GM12878 (cell line): ENCODE measurements around the gene TEC. TPM values are rescaled to one million over a fixed set of nuclear protein-coding genes. Genes with fewer than 3 reads are reported as not detected.

Experiments
- ATF7 ChIP-seq: fragments of 450-650 bp; IDR thresholded peaks from 2 replicates; pipeline ENCODE4 v1.6.1; 2016; ENCODE audit warnings: low read depth, mild to moderate bottlenecking
- BHLHE40 ChIP-seq, 2 experiments: fragments of 450-650 bp in 1 of 2; IDR thresholded peaks; 2 replicates each; pipeline ENCODE4 v1.6.1; 2011 to 2017; ENCODE audit warnings: low read depth in 2 of 2, borderline replicate concordance in 1 of 2, improper control_type of control experiment in 1 of 2, low read length in 1 of 2, mild to moderate bottlenecking in 1 of 2
- BMI1 ChIP-seq: fragments of 450-650 bp; IDR thresholded peaks from 2 replicates; pipeline ENCODE4 v1.6.1; 2016; ENCODE audit warnings: mild to moderate bottlenecking, moderate library complexity, borderline replicate concordance
- CHD4 ChIP-seq: fragments of 200-600 bp; sonication (generic); IDR thresholded peaks from 2 replicates; pipeline ENCODE4 v1.6.1; 2016; ENCODE audit warnings: mild to moderate bottlenecking
- DPF2 ChIP-seq: fragments of 450-650 bp; IDR thresholded peaks from 2 replicates; pipeline ENCODE4 v1.6.1; 2017; ENCODE audit warnings: mild to moderate bottlenecking
- EP300 ChIP-seq, 2 experiments: fragments of 150-350 bp in 1 of 2; IDR thresholded peaks; 2 replicates each; pipeline ENCODE4 v1.6.1; 2011 to 2012; ENCODE audit warnings: low read depth in 2 of 2, low read length in 2 of 2, borderline replicate concordance in 1 of 2, improper control_type of control experiment in 1 of 2, inconsistent platforms in 1 of 2; ENCODE audit not compliant: control insufficient read depth in 1 of 2
- EZH2 ChIP-seq: IDR thresholded peaks from 2 replicates; pipeline ENCODE4 v1.6.1; 2012; ENCODE audit warnings: low read depth, mild to moderate bottlenecking, control low read depth, inconsistent platforms, low read length, borderline replicate concordance; ENCODE audit not compliant: control insufficient read depth
- HCFC1 ChIP-seq: fragments of 150-350 bp; IDR thresholded peaks from 2 replicates; pipeline ENCODE4 v1.6.1; 2014; ENCODE audit warnings: low read length
- HSF1 ChIP-seq: fragments of 150-350 bp; IDR thresholded peaks from 2 replicates; pipeline ENCODE4 v1.6.1; 2014; ENCODE audit warnings: mild to moderate bottlenecking, low read depth, low read length
- IKZF1 ChIP-seq: fragments of 450-650 bp; conservative IDR thresholded peaks from 2 replicates; pipeline ENCODE4 v1.6.1; 2017; ENCODE audit warnings: antibody characterized with exemption, mild to moderate bottlenecking
- IKZF2 ChIP-seq, 2 experiments: fragments of 450-650 bp; IDR thresholded peaks; 2 replicates each; pipeline ENCODE4 v1.6.1; 2017; ENCODE audit warnings: mild to moderate bottlenecking in 2 of 2, moderate library complexity in 2 of 2
- KAT2A ChIP-seq: conservative IDR thresholded peaks from 2 replicates; pipeline ENCODE4 v1.6.1; 2011; ENCODE audit warnings: low read depth, low read length; ENCODE audit not compliant: control insufficient read depth
- MTA2 ChIP-seq: fragments of 450-650 bp; IDR thresholded peaks from 2 replicates; pipeline ENCODE4 v1.6.1; 2016; ENCODE audit warnings: low read depth, mild to moderate bottlenecking, moderate library complexity
- PML ChIP-seq: IDR thresholded peaks from 2 replicates; pipeline ENCODE4 v1.6.1; 2012; ENCODE audit warnings: low read length, inconsistent platforms
- RUNX3 ChIP-seq: IDR thresholded peaks from 2 replicates; pipeline ENCODE4 v1.6.1; 2012; ENCODE audit warnings: low read length, inconsistent platforms
- SMARCA5 ChIP-seq: fragments of 450-650 bp; IDR thresholded peaks from 2 replicates; pipeline ENCODE4 v1.6.1; 2017; ENCODE audit warnings: mild to moderate bottlenecking
- SP1 ChIP-seq: IDR thresholded peaks from one replicate; pipeline ENCODE4 v1.6.1; 2011; ENCODE audit warnings: low read depth, low read length
- STAT1 ChIP-seq: fragments of 450-650 bp; conservative IDR thresholded peaks from 2 replicates; pipeline ENCODE4 v1.6.1; 2014; ENCODE audit warnings: antibody characterized with exemption, mild to moderate bottlenecking
- TCF3 ChIP-seq: IDR thresholded peaks from 2 replicates; pipeline ENCODE4 v1.6.1; 2012; ENCODE audit warnings: low read depth, mild to moderate bottlenecking, low read length, borderline replicate concordance; ENCODE audit not compliant: insufficient read depth
- YY1 ChIP-seq: IDR thresholded peaks from 2 replicates; pipeline ENCODE4 v1.6.1; 2011; ENCODE audit warnings: low read depth, mild to moderate bottlenecking, low read length
- ZNF217 ChIP-seq: fragments of 450-650 bp; IDR thresholded peaks from 2 replicates; pipeline ENCODE4 v1.6.1; 2017; ENCODE audit warnings: antibody characterized with exemption, mild to moderate bottlenecking
- ZZZ3 ChIP-seq: IDR thresholded peaks from 2 replicates; pipeline ENCODE4 v1.6.1; 2011; ENCODE audit warnings: low read depth; ENCODE audit not compliant: control insufficient read depth, insufficient read length
- polyA plus RNA-seq, 11 experiments: library from polyadenylated mRNA; depleted of rRNA in 4 of 11; unstranded in 6 of 11; stranded (reverse) in 5 of 11; fragments of >200 nt; fragmentation: Nextera tagmentation in 4 of 11; fragmentation: Illumina TruSeq in 1 of 11; extraction: Ambion mirVana in 4 of 11; extraction: Trizol in 1 of 11; gene quantifications; 1 replicate in 1 of 11; 2 replicates in 10 of 11; pipeline versions ENCODE4 v1.2.1 to v1.2.3, GENCODE V29; 2011 to 2016; ENCODE audit warnings: inconsistent platforms in 2 of 11, missing spikeins in 2 of 11, low read depth in 1 of 11
- total RNA-seq, 4 experiments: library from RNA; depleted of rRNA in 3 of 4; stranded (reverse); fragments of >200 nt in 3 of 4; fragmentation: Illumina TruSeq in 1 of 4; extraction: Trizol in 1 of 4; gene quantifications; 2 replicates each; pipeline versions ENCODE4 v1.2.1 to v1.2.3, GENCODE V29; 2013 to 2021
- TF ChIP-seq, protein P1 (sequence below): fragments of 450-650 bp; IDR thresholded peaks from 2 replicates; pipeline ENCODE4 v1.6.1; 2018; ENCODE audit warnings: borderline replicate concordance, mild to moderate bottlenecking; ENCODE audit not compliant: partially characterized antibody
- TF ChIP-seq, protein P2 (sequence below): fragments of 450-650 bp; IDR thresholded peaks from 2 replicates; pipeline ENCODE4 v1.6.1; 2016; ENCODE audit warnings: mild to moderate bottlenecking, moderate library complexity, borderline replicate concordance

The TEC gene
- total and polyA plus RNA-seq, 10 of the 15 experiments (the other 5 are each of a cell fraction or from before 2014, with no cell fraction given): 7.4 to 27.2 (median 17.1) TPM

- no peak for TF ChIP-seq HSF1
- TF ChIP-seq HCFC1: no peak
- no peak for TF ChIP-seq ZZZ3
- no peak for TF ChIP-seq YY1
- TF ChIP-seq, protein P1, sequence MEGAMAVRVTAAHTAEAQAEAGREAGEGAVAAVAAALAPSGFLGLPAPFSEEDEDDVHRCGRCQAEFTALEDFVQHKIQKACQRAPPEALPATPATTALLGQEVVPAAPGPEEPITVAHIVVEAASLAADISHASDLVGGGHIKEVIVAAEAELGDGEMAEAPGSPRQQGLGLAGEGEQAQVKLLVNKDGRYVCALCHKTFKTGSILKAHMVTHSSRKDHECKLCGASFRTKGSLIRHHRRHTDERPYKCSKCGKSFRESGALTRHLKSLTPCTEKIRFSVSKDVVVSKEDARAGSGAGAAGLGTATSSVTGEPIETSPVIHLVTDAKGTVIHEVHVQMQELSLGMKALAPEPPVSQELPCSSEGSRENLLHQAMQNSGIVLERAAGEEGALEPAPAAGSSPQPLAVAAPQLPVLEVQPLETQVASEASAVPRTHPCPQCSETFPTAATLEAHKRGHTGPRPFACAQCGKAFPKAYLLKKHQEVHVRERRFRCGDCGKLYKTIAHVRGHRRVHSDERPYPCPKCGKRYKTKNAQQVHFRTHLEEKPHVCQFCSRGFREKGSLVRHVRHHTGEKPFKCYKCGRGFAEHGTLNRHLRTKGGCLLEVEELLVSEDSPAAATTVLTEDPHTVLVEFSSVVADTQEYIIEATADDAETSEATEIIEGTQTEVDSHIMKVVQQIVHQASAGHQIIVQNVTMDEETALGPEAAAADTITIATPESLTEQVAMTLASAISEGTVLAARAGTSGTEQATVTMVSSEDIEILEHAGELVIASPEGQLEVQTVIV: no peak
- 0 out of 2 replicates have a peak, but pooled peaks have one; percentile 29 for TF ChIP-seq ZNF217
- TF ChIP-seq RUNX3: peak; percentile 32; the same call in 1 of the 2 replicates
- no peak; a peak in 1 of 4 replicates for TF ChIP-seq BHLHE40 (IDR thresholded peaks at IDR 0.05; ENCODE audit: borderline replicate concordance in 1 of 2, low read depth in 2 of 2, low read length in 1 of 2)
- no peak for TF ChIP-seq KAT2A
- TF ChIP-seq TCF3: no peak
- TF ChIP-seq BMI1: 0 out of 2 replicates have a peak, but pooled peaks have one; percentile 49
- peak; percentile 55 for TF ChIP-seq IKZF1
- TF ChIP-seq IKZF2 (IDR thresholded peaks at IDR 0.05): peak; percentile 76 to 82; a peak in 3 of 4 replicates
- TF ChIP-seq DPF2: 0 out of 2 replicates have a peak, but pooled peaks have one; percentile 54
- peak; percentile 70; the same call in 1 of the 2 replicates for TF ChIP-seq SMARCA5
- TF ChIP-seq CHD4: no peak
- no peak for TF ChIP-seq SP1
- TF ChIP-seq EP300 (IDR thresholded peaks at IDR 0.05; ENCODE audit: borderline replicate concordance in 1 of 2, control insufficient read depth in 1 of 2, low read depth in 2 of 2, low read length in 2 of 2): peak; percentile 32 to 71; a peak in 1 of 4 replicates
- TF ChIP-seq PML: no peak
- peak; percentile 95 for TF ChIP-seq MTA2
- no peak for TF ChIP-seq STAT1
- TF ChIP-seq EZH2: no peak
- TF ChIP-seq ATF7: peak; percentile 69
- TF ChIP-seq, protein P2, sequence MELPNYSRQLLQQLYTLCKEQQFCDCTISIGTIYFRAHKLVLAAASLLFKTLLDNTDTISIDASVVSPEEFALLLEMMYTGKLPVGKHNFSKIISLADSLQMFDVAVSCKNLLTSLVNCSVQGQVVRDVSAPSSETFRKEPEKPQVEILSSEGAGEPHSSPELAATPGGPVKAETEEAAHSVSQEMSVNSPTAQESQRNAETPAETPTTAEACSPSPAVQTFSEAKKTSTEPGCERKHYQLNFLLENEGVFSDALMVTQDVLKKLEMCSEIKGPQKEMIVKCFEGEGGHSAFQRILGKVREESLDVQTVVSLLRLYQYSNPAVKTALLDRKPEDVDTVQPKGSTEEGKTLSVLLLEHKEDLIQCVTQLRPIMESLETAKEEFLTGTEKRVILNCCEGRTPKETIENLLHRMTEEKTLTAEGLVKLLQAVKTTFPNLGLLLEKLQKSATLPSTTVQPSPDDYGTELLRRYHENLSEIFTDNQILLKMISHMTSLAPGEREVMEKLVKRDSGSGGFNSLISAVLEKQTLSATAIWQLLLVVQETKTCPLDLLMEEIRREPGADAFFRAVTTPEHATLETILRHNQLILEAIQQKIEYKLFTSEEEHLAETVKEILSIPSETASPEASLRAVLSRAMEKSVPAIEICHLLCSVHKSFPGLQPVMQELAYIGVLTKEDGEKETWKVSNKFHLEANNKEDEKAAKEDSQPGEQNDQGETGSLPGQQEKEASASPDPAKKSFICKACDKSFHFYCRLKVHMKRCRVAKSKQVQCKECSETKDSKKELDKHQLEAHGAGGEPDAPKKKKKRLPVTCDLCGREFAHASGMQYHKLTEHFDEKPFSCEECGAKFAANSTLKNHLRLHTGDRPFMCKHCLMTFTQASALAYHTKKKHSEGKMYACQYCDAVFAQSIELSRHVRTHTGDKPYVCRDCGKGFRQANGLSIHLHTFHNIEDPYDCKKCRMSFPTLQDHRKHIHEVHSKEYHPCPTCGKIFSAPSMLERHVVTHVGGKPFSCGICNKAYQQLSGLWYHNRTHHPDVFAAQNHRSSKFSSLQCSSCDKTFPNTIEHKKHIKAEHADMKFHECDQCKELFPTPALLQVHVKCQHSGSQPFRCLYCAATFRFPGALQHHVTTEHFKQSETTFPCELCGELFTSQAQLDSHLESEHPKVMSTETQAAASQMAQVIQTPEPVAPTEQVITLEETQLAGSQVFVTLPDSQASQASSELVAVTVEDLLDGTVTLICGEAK: no peak
These were observed 166.0 kb downstream of the TEC start (continued) for GRCh38 chr4:48103483-48104139.
